Cerebellar nuclear complex (tissue), 1 donor: Measurements from ENCODE around the gene PLEKHH1.
"Not testable (repeated sequence)": the region's sequence is repeated elsewhere in the genome, so short reads cannot be mapped to it uniquely, and the experiment has no call there.

Source experiments
- DNase-seq, 2 experiments: peaks; one replicate each; lab custom pipeline; 2025; lab: John Stamatoyannopoulos, UW

The PLEKHH1 gene

GRCh38 chr14:67532606-67532997 lies 488 bp upstream of the PLEKHH1 start:
- DNase-seq = no peak

DNA sequence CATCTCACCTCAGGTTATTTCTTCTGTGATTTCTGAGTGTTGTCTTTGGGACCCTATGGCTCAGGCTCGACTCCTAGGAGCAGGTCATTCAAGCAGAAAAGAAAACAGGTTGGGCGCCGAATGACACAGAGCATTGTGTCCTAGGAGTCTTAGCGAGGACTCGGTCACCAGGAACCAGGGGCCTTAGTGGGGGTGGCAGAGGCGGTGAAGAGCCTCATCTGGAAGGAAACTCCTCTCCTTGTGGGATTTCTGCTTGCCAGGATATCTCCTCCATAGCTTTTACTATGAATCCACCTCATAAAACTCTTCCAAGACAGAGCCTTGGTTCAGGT lies 630 bp downstream of the PLEKHH1 start:
- no peak for DNase-seq

DNA sequence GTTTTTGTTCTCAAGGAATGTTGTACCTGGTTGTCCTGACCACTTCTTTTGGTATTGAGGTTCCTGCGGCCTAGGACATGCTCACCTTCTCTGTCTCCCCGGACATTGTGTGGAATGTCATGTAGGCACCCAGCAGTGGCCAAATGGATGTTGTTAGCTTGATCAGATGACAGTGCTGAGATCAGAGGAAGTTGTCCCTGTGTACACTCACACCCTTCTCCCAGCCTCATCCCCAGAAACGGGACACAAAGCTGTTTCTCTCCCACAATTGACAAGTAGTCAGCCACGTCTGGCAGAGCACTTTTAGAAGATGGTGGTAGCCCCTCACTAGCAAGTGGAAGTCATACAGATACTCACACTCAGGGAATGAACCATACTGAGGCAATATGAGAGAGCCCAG lies 3.0 kb downstream of the PLEKHH1 start:
- DNase-seq = no peak

DNA sequence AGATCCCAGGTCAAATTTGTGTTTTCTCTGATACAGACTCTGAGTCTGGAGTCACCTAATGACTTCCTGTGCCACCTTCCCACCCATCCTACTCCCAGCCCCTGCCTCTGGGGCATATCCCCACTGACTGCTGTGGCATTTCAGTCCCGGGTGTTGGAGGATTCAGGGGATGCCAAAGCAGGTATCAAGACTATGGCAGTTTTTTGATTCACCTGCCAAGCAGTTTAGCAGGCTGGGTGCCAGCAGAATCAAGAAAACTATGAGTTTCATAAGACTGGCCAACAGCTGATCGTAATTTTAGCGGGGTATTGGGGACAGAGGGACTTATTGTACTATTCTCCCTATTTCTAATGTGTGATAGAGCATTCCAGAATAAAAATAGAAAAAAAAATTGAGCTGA lies 4.6 kb downstream of the PLEKHH1 start:
- no peak for DNase-seq

DNA sequence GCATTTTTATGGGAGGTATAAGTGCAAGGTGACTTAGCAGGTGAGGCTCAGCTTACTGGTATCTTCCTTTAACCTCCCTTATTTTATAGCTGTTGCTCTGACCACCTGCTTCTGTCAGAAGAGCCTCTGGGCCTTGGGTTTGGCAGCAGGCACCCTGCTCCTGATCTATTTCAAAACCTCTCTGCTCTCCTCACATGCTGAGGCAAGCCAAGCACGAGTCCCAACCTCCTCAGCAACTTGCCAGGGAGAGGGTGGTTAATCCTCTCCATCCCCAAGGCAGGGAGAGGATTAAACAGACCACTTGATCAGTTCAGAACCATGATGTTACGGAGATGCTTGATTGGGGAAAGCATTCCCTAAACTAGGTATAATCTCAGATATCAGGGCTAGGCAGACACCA lies 5.4 kb downstream of the PLEKHH1 start:
- peak in 1 of 2 experiments; percentile 11 for DNase-seq

GRCh38 chr14:67539116-67539515 lies 6.0 kb downstream of the PLEKHH1 start:
- no peak for DNase-seq

GRCh38 chr14:67541448-67542387 lies 8.6 kb downstream of the PLEKHH1 start:
- DNase-seq = no peak

DNA sequence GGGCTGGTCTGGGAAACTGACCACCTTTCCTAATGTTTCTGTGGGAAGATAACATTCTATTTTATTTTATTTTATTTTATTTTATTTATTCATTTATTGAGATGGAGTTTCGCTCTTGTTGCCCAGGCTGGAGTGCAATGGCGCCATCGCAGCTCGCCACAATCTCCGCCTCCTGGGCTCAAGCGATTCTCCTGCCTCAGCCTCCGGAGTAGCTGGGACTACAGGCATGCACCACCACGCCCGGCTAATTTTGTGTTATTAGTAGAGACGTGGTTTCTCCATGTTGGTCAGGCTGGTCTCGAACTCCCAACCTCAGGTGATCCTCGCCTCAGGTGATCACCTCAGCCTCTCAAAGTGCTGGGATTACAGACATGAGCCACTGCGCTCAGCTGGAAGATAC lies 9.5 kb downstream of the PLEKHH1 start:
- not testable (repeated sequence) for DNase-seq

GRCh38 chr14:67544590-67544989 lies 11.5 kb downstream of the PLEKHH1 start:
- DNase-seq = no peak

DNA sequence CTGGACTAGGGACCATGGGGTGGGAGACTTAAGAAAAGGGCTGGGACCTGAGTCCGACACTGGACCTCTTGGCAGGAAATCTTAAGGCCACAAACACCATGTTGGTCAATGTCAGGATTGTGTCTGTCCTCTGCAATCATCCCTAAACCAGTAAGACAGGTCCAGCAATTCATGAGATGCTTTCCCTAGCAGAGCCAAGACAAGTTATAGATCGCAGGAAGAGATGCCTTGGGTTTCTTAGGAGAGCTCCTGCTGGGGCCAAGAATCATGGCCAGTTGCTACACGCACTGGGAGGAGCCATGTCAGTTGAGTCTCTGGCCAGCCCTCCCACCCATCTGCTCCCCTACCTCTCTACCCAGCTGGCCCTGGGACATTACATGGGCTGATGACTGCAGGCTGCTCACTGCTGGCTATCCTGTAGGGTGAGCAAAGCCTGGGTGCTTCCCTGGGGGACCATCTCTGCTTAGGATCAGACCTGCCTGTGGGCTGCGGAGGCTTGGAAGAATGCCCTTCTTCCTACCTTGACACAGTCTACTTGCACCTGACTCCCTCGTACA lies 14.2 kb downstream of the PLEKHH1 start:
- no peak for DNase-seq

DNA sequence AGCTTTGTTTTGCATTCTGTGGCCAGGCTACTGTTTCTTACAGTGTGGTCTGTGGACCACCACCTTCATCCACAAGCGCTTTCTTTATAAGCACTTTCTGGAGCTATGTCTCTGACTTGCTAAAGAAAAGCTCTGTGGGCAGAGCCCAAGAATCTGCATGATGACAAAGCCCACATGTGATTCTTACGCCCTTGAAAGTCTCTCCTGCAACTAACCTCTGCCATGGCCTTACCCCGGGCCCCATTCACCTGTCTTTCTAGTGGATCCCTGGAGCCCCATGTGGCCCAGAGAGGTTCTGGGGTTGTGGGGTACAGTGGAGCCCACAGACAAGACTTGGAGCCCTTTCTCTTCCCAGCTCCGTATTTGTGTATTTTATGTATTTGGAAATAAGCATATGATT lies 16.6 kb downstream of the PLEKHH1 start:
- DNase-seq = no peak

- DNase-seq = no peak
These were observed 18.0 kb downstream of the PLEKHH1 start for GRCh38 chr14:67551123-67551522.

- DNase-seq = no peak
These were observed 18.9 kb downstream of the PLEKHH1 start for GRCh38 chr14:67551940-67552339.

- no peak for DNase-seq
These were observed 20.5 kb downstream of the PLEKHH1 start for GRCh38 chr14:67553547-67553946.

- DNase-seq = no peak
These were observed 21.3 kb downstream of the PLEKHH1 start for GRCh38 chr14:67554341-67554740.

- DNase-seq = no peak
These were observed 22.5 kb downstream of the PLEKHH1 start for GRCh38 chr14:67555518-67556090.

DNA sequence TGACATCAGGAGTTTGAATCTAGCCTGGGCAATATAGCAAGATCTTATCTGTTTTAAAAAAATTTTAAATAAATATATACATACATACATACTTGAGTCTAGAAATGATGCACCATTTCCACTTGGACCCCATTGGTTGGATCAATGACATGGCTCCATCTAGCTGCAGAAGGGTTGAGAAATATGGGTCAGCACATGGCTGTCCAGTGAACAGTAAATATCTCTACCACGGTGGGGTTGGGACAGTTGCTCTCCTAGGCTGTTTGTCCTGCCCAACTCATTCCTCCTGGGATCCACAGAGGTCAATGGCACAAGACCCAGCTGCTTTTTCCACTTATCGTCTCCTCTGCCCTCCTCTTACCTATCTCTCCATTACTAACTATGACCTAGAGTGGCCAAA lies 23.6 kb downstream of the PLEKHH1 start:
- DNase-seq = no peak

GRCh38 chr14:67557118-67557517 lies 24.0 kb downstream of the PLEKHH1 start:
- no peak for DNase-seq

GRCh38 chr14:67557656-67558055 lies 24.6 kb downstream of the PLEKHH1 start:
- DNase-seq = no peak

DNA sequence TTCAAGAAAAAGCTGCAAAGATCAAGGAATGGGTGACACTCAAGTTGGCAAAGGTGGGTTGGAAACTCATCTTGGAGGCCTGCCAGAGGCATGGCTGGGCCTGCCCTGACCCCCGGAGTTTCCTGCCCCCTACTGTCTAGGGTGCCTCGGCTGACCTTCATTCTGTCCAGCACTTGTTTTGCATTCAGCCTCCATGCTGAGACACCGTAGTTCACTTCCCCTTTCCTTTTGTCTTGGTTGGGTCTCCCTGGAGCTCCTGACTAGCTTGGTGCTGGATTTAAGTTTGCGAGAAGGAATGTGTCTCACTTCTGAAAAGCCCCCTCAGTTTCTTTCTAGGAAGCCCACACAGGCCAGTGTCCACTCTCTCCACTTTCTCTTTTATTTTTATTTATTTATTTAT lies 26.5 kb downstream of the PLEKHH1 start:
- no peak for DNase-seq

GRCh38 chr14:67562025-67562775 lies 29.1 kb downstream of the PLEKHH1 start:
- no peak for DNase-seq

DNA sequence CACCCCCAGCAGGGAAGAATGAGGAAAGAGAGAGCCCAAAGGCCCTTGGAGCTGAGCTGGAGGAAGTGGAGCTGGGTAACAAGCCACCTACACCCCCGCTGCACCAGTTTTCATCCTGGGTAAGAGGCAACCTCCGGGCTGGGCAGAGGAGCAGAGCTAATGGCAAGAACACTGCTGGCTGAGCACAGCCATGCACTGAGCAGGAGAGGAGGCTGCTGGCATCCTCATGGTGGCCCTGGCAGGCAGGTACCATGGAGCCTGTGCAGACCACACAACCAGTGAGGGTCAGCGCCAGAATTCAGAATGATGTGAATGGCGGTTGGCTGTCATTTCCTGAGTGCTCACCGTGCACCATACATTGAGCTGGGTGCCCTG lies 29.7 kb downstream of the PLEKHH1 start:
- DNase-seq = no peak

DNA sequence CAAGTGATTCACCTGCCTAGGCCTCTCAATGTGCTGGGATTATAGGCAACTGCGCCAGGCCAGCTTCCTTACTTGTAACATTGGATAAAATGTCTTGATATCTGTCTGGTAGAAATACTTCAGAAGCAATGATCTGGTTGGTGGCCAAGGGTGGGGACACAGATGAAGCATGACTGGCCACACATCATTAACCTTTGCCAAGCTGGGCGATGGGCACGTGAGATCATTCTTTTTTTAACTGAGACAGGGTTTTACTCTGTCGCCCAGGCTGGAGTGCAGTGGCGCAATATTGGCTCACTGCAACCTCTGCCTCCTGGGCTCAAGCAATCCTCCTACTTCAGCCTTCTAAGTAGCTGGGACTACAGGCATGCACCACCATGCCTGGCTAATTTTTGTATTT lies 31.1 kb downstream of the PLEKHH1 start:
- no peak for DNase-seq
